GM19438 (cell line): ENCODE data around the gene CNOT10.
"Not testable (repeated sequence)": the region's sequence is repeated elsewhere in the genome, so short reads cannot be mapped to it uniquely, and the experiment has no call there.

Source experiments
- ATAC-seq: cut with Tn5 transposase; IDR thresholded peaks from one replicate; pipeline ENCODE4 v1.9.1; 2021; ENCODE audit warnings: low read depth; ENCODE audit not compliant: unreplicated experiment

CNOT10 gene

GRCh38 chr3:32743934-32744333 lies 58.9 kb downstream of the CNOT10 start:
- ATAC-seq = no peak

GRCh38 chr3:32751377-32751776 lies 66.4 kb downstream of the CNOT10 start:
- no peak for ATAC-seq

DNA sequence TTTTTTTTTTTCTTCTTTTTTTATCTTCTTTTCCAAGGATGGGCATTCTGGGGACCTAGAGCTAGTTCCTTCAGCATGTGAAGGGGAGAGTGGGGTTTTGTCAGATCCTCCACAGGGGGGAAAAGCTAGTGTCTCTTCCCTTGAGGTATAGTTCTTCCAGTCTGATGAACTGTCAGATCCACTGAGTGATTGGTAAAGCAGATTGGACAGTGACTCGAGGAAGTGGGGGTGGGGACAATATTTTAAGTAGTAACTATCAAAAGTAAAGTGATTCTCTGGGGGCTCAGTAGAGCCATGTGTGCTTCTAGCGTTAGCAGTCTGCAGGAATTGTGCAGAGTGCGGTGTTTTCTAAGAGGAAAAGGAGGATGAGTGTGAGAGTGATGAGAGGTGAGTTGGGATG lies 70.8 kb downstream of the CNOT10 start:
- no peak for ATAC-seq

- ATAC-seq = no peak
Observed at GRCh38 chr3:32757618-32758374, 72.8 kb downstream of the CNOT10 start.

DNA sequence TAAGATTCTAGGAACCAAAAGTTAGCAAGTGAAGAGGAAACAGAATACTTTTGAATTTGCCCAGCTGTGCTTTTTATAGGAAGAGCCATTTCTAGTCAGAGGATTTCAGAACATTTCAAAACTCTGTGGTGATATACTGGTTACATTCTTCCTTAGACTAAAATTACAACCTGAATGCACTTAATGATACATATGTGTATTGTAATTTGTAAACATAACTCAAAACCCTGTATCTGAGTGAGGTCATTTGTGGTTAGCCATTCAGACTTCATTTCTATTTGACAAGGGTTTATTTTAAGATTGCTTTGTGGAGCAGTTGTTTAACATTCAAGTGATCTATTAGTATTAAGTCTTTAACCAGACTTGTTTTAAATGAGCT lies 73.4 kb downstream of the CNOT10 start:
- ATAC-seq = no peak

- no peak for ATAC-seq
Observed at GRCh38 chr3:32759342-32759741, 74.4 kb downstream of the CNOT10 start.

- no peak for ATAC-seq
Observed at GRCh38 chr3:32764481-32764880, 79.5 kb downstream of the CNOT10 start.

DNA sequence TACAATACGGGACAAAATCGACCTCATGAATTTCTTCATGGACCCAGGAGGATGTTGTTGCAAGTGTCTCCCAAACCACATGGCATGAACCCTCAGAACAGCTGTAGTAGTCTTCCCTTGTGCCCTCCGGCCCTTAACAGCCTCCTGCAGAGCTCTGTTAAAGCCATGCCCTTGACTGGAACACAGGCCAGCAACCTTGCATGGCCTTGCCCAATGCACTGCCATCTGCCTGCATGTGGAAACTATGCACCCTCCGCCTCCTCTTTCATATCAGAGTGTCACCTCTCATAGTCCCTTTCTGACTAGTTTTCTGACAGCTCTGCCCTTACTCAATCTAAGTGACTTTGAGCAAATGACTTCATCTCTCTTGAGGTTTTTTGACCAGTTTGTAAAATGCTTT lies 93.4 kb downstream of the CNOT10 start:
- no peak for ATAC-seq

- ATAC-seq = no peak
Observed at GRCh38 chr3:32780071-32780734, 95.2 kb downstream of the CNOT10 start.

GRCh38 chr3:32780735-32781210 lies 95.8 kb downstream of the CNOT10 start:
- peak; percentile 58 for ATAC-seq

- peak; percentile 89 for ATAC-seq
Observed at GRCh38 chr3:32781211-32781968, 96.4 kb downstream of the CNOT10 start.

DNA sequence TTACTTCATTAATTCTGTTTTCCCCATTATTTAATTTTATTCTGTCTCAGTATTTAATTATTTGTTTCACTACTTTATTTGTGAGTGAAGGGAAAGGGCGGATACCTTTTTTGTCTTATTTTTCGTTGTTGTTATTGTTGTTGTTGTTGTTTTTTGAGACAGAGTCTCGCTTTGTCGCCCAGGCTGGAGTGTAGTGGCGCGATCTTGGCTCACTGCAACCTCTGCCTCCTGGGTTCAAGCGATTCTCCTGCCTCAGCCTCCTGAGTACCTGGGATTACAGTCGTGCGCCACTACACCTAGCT lies 96.9 kb downstream of the CNOT10 start:
- ATAC-seq = not testable (repeated sequence)

DNA sequence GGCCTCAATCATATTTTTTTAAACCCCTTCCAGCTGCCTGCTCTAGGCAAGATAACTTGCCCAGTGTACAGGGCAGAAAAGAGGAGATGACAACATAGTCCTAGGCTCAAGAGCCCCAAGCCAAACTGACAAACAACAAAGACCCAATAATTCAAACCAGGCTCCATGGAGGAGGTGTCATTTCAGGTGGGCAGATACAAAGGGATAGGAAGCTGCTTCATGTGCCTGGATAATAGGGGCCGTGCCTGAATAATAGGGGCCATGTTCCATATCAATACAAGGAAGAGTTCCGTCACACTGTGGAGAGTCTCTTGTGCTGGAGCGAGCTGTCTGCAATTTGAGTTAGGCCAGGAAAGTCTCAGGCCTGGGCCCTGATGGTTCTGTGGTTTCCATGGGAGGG lies 97.4 kb downstream of the CNOT10 start:
- no peak for ATAC-seq

GRCh38 chr3:32791833-32792232 lies 106.8 kb downstream of the CNOT10 start:
- no peak for ATAC-seq

- no peak for ATAC-seq
Observed at GRCh38 chr3:32794487-32795308, 109.7 kb downstream of the CNOT10 start.

GRCh38 chr3:32796384-32796950 lies 111.5 kb downstream of the CNOT10 start:
- ATAC-seq = not testable (repeated sequence)

GRCh38 chr3:32797776-32798175 lies 112.8 kb downstream of the CNOT10 start:
- no peak for ATAC-seq

DNA sequence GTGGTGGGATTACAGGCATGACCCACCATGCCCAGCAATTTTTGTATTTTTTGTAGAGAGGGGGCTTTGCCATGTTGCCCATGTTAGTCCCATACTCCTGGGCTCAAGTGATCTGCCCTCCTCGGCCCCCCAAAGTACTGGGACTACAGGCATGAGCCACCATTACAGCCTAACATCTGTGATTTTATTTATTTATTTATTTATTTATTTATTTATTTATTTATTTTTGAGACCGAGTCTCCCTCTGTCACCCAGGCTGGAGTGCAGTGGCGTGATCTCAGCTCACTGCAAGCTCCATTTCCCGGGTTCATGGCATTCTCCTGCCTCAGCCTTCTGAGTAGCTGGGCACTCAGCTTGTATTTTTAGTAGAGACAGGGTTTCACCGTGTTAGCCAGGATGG lies 116.5 kb downstream of the CNOT10 start:
- ATAC-seq = not testable (repeated sequence)

DNA sequence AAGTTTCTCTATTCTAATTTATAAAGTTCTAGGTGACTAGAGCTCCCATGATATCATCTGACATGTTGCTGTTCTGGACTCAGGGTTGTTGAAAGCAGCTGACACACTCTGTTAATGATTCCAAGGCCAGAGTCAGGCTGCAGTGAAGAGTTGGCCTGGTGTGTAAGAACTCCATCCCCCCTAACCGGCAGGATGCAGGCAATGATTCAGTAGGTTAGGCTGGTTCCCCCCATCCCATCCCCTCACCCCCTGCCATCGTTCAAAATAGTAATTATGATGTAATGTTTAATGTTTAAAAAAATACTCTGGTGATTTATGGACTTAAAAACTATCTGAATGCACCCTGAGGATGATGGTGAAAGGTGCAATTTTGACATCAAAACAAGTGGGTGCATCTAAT lies 128.2 kb downstream of the CNOT10 start:
- no peak for ATAC-seq

DNA sequence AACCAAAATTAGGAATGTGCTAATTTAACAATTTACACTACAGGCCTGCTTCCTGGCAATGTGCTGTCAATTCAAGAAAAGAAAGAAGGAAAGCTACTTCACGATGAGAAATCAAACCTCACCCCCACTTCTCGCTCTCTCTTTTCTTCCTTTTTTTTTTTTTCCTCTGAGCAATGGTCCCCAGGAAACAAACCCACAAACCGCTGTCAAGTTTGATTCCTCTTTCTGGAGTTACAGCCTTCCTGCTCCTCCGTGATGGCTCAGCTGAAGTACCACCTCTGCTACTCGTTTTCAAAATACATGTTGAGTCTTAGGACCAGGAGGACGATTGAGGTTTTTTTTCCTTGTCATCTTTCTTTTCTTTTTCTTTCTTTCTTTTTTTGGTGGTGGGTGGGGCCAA lies 129.4 kb downstream of the CNOT10 start:
- no peak for ATAC-seq
